DLD1 (cell line): Measurements from ENCODE around the gene STARD7.
"Not testable (repeated sequence)": the region's sequence is repeated elsewhere in the genome, so short reads cannot be mapped to it uniquely, and the experiment has no call there.

Experiments used
- in situ Hi-C: cut with HindIII; loops from 2 replicates; pipeline ENCODE4 v1.10.0; 2017; ENCODE audit warnings: low sequenced_read_pairs

STARD7 gene

DNA sequence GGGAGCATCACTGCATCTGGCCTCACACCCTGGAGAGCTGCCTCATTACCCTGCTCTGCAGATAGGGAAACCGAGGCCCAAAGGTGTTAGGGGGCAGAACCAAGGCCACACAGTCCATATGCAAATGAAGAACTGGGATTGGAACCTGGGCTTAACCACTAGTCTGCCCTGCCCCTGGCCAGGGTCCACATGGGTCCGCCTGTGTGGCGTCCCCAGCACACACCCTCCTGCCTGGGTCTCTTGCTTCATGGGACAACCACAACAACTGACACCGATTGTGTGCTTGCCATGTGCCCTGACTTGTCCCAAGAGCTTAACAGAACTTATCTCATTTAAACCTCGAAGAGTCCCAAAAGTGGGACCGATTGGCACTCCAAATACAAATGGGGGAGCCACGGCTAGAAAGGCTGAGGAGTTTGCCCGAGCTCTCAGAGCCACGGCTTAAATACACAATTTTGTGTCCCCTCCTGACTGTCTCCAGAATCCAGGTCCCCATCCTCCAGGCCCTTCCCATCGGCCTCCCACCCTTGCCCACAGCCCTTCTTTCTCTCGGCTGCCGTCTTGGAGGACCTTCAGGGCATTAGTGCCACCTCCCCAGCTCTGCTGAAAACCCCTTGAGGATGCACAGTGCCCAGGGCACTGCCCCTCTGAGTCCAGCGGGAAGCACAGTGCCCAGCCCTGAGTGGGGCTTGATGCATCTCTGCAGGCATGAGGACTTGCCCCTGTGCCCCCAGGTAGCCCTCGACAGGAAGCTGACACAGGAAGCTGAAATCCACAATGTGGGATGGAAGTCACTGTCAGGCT, 57.6 kb downstream of the STARD7 start:
- in situ Hi-C loops, result no loop called here

DNA sequence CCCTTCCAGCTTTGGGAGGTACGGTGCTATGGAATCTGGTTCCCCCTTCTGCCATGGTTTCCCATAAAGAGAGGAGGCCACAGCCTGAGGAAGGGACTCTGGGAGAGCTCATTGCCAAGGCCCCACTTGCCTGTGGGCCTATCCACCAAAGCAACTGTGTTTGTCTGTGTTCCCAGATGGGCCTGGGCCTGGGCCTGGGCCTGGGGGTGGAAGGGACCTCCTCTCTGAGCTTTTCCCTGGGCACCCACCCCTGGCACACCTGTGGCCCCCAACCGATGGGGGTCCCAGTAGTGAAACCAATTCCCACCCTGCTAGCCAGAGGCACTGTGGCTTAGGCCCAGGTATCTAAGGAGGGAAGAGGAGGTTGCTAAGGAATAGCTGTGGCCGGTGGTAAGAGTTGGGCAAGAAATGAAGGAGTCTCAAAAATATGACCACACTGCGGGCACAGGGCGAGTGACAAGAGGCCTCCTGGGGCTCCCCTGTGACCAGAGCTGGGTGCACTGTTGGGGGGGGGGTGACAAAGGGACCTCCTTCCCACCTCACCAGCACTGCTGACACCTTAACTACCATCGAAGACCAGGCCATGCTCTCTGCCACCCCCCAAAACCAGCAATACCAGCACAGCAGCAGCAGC, 58.5 kb downstream of the STARD7 start:
- in situ Hi-C loops, result no loop called here

DNA sequence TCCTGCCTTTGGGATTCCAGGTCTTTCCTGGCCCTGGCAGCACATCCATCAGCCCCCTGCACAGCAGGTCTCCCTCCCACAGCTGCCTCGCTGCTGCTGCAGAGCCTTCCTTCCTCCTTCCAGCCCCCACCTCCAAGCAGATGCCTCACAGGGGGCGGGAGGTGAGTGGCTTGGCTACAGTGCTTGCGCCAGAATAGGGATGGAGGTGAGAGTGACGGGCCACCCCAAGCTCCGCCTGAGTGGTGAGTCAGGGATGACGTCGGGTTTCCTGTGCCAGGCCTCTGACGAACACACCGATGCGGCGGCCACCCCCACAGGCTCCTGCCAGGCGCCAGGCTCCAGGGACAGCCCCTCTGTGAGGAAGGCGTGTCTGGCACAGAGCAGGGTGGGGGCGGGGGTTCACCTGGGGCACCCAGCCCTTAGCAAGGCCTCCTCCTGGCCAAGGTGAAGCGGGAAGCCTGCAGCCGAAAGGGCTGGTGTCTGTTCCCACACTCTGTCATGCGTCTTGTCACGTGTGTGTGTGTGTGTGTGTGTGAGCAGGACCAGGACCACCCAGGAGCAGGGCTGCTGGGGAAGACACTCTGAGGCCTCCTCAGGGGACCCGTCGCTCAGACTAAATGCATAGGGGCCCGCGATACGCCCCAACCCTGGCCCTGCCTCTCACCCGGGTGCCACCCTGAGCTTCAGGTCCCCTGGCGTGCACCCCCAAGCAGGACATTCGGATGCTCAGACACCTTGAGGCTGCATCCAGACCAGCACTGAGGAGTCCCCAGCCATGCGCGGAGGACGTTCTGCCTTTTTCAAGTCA, 60.0 kb downstream of the STARD7 start:
- in situ Hi-C loops, result no loop called here

DNA sequence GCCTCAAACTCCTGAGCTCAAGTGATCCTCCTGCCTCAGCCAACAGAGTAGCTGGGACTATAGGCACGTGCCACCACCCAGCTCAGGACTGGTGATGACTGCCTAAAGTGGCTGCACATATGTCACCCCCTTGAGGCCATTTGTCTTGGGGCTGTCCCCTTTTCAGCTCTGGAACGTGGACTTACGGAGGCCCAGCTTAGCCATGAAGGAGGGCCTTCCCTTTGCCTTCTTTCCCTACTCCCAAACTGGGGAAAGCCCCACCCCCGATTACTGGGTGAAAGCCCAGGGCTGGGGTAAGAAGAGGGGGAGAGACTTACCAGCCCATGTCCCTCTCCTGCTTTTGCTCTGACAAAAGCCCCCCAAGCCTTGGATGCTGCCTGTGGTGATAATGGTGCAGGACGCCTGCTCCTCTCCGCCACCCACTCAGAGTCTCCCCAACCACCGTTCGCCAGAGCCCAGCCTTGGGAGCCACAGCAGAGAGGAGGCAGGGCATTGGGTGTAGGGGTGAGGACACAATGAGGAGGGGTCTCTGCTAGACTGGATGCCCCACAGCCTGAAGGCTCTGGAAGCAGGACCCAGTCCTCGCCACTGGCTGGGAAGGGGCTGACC, 60.9 kb downstream of the STARD7 start:
- in situ Hi-C loops, result no loop called here

DNA sequence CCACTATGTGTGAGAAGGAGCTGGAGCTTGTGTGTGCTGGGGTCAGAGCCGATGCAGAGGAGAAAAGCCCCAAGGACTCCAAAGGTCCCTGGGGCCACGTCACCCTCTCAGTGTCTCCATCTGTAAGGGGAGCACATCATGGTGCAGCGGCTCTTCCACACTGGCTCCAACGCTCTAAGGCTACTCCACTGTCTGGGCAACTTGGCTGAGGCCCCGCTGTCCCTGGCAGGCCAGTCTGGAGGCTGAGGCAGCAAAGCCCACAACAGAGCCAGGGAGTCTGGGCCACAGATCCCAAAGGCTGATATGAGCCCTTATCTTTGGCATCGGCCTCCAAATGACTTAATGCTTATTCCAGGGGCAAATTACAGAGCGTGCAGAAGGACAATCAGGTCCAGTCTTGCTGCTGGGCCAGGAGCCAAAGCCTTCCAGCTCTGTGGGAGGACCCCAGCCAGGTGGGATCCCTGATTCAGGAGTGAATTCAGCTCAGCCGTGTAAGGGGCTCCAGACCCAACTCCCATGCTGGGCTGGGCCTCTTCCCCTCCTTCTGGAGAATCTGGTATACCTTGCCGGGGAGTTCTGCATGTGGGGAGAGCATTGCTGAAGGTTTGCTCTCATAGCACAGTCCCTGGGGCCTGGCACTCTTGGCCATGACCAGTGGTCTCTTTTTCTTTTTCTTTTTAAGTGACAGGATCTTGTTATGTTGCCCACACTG, 61.6 kb downstream of the STARD7 start:
- in situ Hi-C loops, result no loop called here

DNA sequence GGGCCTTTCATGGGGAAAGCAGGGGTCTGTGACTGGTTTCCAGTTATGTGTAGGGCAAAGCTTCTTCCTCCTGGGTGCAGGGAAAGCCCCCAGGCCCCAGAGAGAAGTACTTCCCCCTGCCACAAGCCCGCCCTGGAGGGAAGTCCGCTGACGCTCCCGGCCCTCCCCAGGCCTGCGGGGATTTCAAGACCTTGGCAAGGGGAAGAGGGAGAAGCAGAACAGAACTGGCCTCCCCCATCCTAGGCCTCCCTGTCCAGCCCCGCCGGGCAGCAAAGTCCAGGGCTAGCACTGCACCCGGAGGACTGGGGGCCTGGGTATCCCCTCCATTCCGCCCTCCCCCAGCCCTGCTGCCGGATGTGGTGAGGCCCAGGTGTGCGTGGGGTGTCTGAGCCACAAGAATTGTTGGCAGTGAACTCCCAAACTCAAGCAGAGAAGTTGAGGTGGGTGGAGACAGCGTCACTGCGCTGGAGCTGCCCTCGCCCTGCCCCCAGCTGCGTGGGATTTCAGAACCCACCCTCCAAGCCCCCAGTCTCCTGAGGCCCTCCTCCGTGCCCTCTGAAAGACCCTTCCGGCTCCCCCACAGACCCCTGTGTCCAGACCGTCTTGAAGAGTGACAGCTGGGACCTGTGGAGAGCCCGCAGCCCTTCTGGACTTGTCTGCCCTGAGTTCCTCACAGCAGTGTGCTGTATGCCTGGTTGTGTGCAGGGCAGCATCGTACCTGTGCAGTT, 62.3 kb downstream of the STARD7 start:
- in situ Hi-C loops, result no loop called here

DNA sequence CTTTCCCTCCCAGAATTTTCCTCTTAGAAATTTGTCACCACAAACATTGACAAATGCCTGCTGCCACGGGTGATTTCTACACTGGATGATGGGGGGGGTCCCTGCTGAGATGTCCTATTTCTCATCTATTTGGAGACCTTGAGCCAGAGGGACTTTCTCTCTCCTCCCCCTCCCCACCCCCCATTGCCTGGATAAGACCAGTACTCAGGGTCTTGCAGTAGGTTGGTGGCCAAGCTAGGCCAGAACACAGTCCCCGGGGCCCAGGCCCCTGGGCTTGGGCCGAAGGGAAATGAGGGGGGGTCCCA, 62.8 kb downstream of the STARD7 start:
- in situ Hi-C loops, result no loop called here

DNA sequence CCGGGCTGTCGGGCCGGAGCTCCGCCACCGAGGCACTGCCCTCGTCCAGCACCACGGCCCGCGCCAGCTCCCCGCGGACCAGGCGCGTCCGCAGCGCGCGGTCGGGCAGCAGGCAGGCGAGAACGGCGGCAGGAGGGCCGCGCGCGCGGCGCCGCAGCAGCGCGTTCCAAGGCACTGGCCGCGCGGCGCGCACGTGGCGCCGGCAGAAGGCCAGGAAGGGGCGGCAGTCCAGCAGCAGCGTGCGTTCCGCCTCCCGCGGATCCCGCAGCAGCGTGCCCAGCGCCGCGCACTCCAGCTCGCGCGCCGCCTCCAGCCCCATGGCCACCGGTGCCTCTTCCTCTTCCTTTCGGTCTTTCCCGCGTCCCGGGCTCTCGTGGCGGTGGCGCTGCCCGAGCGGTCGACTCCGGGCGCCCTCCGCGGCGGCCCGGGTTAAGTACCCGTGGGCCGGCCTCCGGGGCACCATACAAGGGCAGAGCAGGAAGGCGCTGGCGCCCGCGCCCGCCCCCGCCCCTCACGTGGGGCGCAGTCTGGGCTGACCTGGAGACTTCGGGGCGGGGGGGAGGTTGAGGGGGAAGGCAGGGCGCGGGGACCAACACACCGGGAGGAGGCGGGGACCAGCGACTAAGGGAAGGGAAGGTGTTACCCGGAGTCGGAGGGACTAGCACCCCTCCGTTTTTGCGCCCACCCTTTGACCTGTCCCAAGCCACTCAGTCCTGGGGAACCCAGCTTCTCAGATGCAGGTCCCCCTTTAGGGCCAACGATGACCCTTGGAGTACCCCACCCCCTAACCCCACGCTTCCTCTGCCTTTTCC, 63.4 kb downstream of the STARD7 start, which contains the start of gene DUSP2:
Gene DUSP2 (minus strand): TSS at position 405 of the 812 bp plus-strand sequence. CDS start 86 bp downstream, at position 319.
- in situ Hi-C loops, result no loop called here

DNA sequence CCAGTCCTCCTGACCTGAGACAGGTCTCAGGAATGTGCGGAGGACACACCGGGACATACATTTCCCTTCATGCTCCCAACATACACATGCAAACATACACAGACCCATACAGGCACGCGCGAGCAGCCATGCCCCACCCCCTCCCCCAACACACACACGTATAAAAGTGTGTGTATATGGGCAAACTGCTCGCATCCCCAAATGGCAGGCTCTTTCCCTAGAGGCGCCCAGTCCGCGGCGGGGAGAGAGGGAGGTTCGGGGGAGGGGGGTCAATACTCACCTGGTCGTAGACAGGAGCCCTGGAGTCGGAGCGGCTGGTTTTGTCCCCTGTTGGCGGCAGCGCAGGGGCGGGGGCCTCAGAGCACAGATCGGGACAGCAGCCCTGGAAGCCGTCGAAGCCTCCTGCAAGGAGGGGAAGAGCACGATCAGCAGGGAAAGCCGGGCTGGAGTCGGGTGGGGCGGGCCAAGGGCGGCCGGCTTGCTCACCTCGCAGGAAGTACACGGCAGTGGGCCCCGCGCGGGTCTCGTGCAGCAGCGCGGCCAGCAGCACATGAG, 64.1 kb downstream of the STARD7 start:
- in situ Hi-C loops, result no loop called here

DNA sequence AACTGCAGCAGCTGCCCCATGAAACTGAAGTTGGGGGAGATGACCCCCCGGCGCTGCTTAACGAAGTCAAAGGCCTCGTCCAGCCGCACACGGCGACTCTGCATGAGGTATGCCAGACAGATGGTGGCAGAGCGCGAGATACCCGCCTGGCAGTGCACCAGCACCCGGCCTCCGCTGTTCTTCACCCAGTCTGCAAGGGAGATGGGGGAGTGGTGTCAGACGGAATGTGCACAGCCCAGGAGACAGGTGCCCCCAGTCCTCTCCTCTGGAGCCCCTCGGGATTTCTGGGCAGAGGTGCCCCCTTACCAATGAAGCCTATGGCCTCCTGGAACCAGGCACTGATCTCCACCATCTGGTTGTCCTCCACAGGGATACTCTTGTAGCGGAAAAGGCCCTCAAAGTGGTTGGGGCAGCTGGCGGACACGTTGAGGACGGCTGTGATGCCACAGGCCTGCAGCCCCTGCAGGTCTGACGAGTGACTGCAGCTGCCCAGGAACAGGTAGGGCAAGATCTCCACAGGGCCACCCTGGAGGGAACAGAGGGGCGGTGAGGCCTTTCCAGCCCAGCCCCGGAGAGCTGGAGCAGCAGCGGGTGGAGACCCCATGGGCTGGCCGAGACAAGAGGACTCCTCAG, 64.7 kb downstream of the STARD7 start:
- in situ Hi-C loops, result no loop called here

DNA sequence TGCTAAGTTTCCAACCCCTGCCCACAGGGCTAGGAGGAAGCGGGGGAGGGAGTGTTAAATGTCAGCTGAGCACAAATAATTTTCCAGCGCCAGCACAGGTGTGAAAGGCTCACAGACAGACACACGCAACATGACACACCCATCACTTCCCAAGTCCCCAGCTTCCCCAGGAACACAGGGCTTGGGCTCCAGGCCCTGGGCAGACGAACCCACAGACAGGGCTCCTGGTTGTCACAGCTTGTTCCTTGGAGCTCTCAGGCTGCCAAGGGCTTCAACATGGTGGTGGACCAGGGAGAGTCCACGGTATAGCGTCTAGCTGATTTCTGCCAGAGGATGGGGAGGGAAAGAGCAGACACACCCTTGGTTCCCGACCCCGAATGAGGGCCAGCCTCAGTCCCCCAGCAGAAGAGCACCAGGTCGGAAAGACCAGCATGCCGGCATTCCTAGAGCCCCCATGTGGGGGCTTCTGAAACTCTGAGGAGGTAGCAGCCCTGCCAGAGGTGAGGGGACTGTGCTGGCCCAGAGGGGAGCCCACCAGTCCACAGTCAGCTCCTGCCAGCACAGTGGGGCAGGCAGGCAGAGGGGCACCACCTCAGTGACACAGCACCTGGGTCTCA, 65.3 kb downstream of the STARD7 start:
- in situ Hi-C loops, result no loop called here

DNA sequence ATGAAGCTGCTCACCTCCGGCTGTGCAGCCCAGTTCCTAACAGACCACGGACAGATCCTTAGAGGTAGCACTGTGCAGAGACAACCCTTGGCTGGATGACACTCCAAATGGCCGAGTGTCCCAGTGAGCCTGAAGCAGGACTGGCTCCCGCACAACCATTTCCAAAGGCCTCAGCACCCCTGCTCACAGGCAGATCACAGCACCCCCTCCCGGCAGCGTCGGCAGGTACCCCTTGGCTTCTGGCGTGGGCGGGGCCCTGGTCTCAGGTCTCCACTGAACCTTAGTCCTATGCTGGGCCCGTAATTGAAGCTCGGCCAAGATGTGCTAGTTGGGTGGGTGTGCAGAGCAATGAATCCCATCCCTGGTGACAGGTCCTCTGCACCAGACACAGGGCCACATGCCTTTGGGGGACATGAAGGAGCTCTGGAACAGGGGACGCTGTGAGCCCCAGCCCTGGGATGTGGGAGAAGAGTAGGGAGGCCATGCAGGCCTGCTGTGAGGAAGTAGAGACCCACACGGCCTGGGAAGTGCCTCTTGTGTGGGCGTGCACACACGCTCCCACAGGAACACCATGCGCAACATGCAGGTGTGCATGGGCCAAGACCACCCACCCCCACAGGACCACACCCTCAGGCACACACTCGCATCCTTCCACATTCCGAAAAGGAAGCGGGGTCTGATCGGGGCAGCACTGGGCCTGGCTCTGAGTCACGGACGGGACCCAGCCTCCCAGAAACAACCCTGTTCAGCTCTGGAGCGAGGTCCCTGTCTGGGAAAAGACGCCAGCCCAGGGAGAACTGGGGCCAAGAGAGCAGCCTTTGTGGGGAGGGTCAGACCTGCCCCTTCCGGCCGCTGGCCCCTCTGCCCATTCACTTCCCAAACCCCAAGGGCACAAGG, 66.2 kb downstream of the STARD7 start:
- in situ Hi-C loops, result no loop called here

DNA sequence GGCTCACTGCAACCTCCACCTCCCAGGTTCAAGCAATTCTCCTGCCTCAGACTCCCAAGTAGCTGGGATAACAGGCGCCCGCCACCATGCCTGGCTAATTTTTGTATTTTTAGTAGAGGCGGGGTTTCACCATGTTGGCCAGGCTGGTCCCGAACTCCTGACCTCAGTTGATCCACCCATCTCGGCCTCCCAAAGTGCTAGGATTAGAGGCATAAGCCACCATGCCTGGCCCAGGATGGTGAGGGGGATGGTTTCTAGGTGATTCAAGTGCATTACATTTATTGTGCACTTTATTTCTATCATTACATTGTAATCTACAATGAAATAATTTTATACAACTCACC, 67.0 kb downstream of the STARD7 start:
- in situ Hi-C loops, result not testable (repeated sequence)

DNA sequence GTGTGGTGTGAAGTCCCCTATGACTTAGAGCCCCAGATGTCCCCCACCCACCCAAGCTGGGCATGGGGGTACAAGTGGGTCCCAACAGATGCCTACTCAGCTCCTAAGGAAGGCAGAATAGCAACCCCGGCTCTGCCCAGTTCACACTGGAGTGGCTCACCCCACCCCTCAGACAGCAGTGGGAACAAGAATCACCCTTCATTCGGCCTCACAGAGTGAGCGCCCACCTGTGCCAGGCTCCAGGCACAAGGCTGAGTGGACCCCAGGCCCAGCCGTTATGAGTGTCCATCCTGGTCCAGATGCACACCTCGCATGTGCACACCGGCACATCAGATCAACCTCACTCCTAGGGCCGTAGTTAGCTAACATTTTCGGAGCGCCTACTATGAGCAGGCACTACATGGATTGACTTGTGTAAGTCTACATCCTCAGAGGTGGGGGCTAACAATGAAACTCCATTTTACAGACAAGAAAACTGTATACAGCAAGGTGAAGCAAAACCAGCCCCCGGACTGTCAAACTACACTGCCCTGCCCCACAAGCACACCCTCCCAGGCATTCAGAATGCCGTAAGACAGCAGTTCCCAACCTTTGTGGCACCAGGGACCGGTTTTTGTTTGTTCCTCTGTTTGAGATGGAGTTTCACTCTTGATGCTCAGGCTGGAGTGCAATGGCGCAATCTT, 67.5 kb downstream of the STARD7 start:
- in situ Hi-C loops, result no loop called here

DNA sequence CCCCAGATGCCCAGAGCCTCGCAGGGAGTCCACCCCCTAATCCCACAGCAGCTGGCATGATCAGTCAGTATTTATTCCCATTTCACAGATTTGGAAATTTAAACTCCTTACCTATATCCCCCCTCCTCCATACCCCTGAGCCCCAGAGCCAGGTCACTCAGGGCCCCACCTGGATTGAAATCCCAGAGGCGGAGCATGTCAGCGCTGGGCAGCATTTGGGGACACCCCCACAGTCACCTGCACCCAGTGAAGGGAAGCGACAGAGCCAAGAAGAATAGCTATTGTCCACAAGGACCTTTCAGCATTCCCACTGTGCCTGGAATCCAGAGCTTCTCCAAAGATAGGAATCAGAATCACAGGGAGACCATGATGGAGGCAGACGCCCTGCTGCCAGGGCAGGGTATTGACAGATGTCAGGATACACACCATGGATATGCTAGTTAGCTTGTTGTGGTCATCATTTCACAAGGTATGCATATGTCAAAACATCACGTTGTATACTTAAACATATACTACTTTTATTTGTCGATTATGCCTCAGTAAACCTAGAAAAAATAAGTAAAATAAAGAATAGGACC, 69.4 kb downstream of the STARD7 start:
- in situ Hi-C loops, result no loop called here
